Measurements from ENCODE around the gene CFAP92.

CFAP92 gene

DNA sequence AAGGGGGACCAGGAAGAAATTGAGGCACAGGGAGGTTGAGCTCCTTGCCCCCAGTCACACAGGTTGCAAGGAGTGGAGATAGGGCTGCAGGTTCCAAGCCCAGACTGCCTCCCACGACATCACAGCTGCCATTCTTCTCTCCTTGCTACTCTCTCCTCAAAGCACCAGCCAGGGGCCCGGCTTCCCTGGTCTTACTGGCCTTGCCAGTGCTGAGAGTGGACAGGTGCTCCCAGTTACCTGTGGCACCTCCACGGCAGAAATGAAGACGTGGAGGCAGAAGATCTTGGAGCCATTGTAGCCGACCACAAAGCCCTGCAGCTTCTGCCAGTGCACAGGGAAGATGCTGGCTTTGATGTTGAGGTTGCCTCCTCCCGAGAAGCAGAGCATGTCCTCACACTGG, 132.4 kb downstream of the CFAP92 start:
- no peak for DNase-seq
